ENCODE results near the gene CPLX3.

CPLX3 gene

GRCh38 chr15:74845208-74845568 is 18.8 kb downstream of the CPLX3 start:
- no peak for DNase-seq (ENCODE audit: low read depth)

DNA sequence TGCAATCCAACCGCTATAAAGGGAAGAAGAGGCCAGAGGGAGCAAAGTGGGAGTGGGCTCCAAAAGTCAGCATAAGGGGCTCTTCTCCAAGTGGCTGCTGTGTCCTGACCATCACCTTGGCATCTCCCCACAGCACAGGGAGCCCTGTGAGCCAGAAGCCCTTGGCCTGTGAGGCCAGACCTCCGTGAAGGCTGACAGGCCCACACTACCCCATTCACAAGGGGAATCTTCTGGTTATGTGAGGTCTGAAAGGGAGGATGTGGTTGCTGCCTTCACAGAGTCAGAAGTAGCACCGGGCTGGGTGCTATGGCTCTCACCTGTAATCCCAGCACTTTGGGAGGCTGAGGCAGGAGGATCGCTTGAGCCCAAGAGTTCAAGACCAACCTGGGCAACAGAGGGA is 19.2 kb downstream of the CPLX3 start:
- DNase-seq (ENCODE audit: low read depth): no peak

DNA sequence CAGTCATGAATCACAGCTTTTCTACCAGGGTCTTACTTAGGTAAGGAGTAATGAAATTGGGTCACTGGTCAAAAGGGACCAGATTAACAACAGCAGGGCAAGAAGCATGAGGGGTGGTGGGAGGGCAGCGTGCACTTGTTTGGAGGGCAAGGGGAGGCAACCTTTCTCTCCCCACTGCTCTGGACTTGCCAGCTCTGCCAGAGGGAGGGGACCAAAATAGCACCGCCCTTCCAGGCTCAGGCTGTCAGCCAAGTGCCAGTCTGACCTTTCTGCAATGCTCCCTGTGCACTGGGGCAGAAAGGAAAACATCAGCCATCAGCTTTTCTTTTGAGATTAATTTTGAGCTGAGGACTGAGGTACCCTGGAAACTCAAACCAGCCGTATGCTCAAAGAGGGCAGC is 21.0 kb downstream of the CPLX3 start:
- no peak for DNase-seq (ENCODE audit: low read depth)

GRCh38 chr15:74850393-74850792 is 24.0 kb downstream of the CPLX3 start:
- DNase-seq (ENCODE audit: low read depth): no peak

- no peak for DNase-seq (ENCODE audit: low read depth)
These were observed 25.5 kb downstream of the CPLX3 start for GRCh38 chr15:74851960-74852359.

- no peak for DNase-seq (ENCODE audit: low read depth)
These were observed 28.1 kb downstream of the CPLX3 start for GRCh38 chr15:74854453-74855022.

- no peak for DNase-seq (ENCODE audit: low read depth)
These were observed 29.4 kb downstream of the CPLX3 start for GRCh38 chr15:74855857-74856256.

GRCh38 chr15:74856537-74856936 is 30.1 kb downstream of the CPLX3 start:
- no peak for DNase-seq (ENCODE audit: low read depth)

GRCh38 chr15:74857082-74857655 is 30.7 kb downstream of the CPLX3 start:
- no peak for DNase-seq (ENCODE audit: low read depth)

DNA sequence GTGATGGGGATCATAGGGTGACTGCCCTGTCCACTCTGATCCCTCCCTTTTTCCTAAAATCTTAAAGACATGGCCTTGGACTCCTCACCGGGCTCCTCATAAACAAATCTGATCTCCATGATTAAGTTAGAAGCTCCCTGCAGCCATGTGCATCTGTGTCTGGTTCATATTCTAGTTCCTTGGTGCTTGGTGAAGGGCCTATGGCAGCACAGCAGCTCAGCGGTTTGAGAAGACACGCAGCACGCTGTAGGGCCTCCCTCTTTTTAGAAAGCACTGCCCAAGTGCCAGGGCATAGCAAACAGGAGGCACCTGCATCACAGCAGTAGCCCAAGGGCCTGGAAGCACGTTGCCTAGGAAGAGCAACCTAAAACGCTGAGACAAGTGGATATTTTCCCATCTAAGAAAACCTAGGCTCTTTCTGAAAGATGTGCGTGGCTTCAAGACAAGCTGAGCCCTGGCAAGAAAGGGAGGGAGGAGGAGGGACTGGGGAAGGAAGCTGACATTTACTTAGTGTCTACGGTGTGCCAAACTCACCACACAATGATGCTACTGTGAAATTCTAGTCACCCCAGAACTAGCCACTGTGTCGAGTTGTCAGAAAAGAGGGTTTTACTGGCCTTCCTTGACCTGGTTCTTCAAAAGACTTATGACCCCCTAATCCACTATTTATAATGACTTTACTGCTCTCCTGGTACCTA is 31.4 kb downstream of the CPLX3 start:
- no peak for DNase-seq (ENCODE audit: low read depth)

GRCh38 chr15:74858369-74858740 is 31.9 kb downstream of the CPLX3 start:
- DNase-seq (ENCODE audit: low read depth): no peak

GRCh38 chr15:74863239-74864056 is 37.0 kb downstream of the CPLX3 start:
- DNase-seq (ENCODE audit: low read depth): no peak

GRCh38 chr15:74864296-74864695 is 37.9 kb downstream of the CPLX3 start:
- no peak for DNase-seq (ENCODE audit: low read depth)

- no peak for DNase-seq (ENCODE audit: low read depth)
These were observed 38.9 kb downstream of the CPLX3 start for GRCh38 chr15:74865316-74865715.

DNA sequence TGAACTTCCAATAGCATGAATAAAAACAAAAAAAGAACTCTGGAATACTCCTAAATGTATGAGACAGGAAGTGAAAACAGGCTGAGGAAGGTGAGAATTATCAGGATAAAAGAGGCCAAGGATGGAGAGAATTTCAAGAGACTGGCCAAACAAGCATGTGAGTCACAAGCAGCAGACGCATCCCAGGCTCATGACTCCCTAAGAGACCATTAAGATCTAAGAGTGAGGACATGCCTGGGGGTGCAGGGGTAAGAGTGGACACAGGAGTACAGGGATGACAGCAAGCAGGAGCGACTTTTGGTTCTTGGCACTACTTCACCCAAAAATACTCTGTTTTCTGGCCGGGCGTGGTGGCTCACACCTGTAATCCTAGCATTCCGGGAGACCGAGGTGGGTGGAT is 39.7 kb downstream of the CPLX3 start:
- no peak for DNase-seq (ENCODE audit: low read depth)

DNA sequence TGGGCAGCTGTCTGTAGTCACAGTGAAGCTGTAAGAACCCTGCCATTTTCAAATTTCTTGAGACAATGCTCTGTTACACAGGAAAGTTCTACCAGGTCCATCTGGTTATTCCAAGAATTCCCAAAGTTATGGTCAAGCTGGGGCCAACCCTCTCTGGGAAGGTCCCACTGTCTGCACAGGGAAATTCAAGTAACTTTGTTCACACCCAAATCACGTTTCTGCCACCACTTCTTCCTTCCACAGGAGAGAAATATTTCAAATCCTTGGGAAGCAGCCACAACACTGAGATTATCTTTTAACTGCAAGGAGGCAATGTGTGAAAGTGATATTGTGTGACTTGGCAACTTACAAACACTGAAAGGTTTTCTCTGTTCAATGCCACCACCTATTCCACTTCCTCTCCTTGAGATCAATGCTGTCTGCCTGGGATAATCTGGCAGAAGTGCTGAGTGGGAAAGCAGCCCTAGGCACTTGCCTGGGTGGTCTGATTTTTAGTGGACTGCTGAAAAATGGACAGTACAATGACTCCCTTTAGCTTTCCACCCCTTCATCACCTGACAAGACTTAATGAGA is 41.1 kb downstream of the CPLX3 start:
- DNase-seq (ENCODE audit: low read depth): no peak

- no peak for DNase-seq (ENCODE audit: low read depth)
These were observed 41.6 kb downstream of the CPLX3 start for GRCh38 chr15:74868059-74868458.

- no peak for DNase-seq (ENCODE audit: low read depth)
These were observed 42.9 kb downstream of the CPLX3 start for GRCh38 chr15:74869372-74869725.

- DNase-seq (ENCODE audit: low read depth): no peak
These were observed 43.4 kb downstream of the CPLX3 start for GRCh38 chr15:74869726-74870407.

DNA sequence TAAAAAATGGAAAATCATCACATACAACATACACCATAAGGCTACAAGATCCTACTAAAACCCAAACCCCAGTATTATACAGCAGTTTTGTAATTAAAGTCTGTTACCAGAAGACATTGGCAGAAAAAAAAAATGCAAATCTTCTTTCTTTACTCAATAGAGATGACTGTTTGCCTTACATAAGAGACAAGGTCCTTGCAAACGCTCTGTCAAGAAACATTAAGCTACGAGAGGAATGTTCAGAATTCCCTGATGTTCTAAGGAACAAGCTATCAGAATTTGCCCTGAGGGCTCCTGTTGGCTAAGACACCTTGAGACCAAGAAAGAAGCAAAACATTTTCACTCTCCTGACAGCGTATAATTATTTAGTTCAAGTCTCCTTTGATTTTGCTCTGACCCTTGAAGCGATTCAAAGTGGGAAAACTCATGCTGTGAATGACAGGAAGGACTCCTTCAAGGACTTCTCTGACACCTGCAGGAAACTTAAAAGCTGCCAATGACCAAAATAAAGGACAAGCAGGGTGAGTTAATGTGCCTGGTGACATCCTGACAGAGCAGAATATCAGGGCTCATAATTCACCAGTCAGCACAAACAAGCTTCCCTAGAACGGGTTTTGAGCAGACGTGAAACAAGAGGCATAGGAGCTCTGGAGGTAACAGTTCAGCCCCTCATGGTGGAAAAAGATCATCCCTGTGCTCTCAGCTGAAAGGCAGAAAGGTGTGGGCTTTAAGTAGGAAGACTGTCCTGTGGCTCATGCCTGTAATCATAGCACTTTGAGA is 44.2 kb downstream of the CPLX3 start:
- no peak for DNase-seq (ENCODE audit: low read depth)

- no peak for DNase-seq (ENCODE audit: low read depth)
These were observed 46.2 kb downstream of the CPLX3 start for GRCh38 chr15:74872702-74873035.
